NCI-H446 (cell line): Measurements from ENCODE around the gene RAD51D.
"Not testable (repeated sequence)": the region's sequence is repeated elsewhere in the genome, so short reads cannot be mapped to it uniquely, and the experiment has no call there.

Experiments
- DNase-seq, 2 experiments: peaks; one replicate each; lab custom pipeline; 2025; lab: John Stamatoyannopoulos, UW

The RAD51D gene

GRCh38 chr17:35065880-35066279 lies 53.8 kb downstream of the RAD51D start:
- DNase-seq, result no peak

GRCh38 chr17:35064516-35065215 lies 55.0 kb downstream of the RAD51D start:
- DNase-seq, result no peak

- DNase-seq, result peak; percentile 69 to 81
Measured at GRCh38 chr17:35063514-35064223, 56.0 kb downstream of the RAD51D start, which contains the start of gene RFFL. TSS of gene RFFL (minus strand) at chr17:35063707. CDS start at chr17:35026553, 37,154 bp downstream.

GRCh38 chr17:35062308-35062707 lies 57.4 kb downstream of the RAD51D start:
- DNase-seq, result no peak

GRCh38 chr17:35057332-35057915 lies 62.2 kb downstream of the RAD51D start:
- no peak for DNase-seq

GRCh38 chr17:35056013-35056412 lies 63.6 kb downstream of the RAD51D start:
- DNase-seq, result no peak

GRCh38 chr17:35053204-35053603 lies 66.5 kb downstream of the RAD51D start:
- no peak for DNase-seq

GRCh38 chr17:35052780-35053179 lies 66.9 kb downstream of the RAD51D start:
- peak in 1 of 2 experiments; percentile 14 for DNase-seq

GRCh38 chr17:35052241-35052610 lies 67.4 kb downstream of the RAD51D start:
- no peak for DNase-seq

- DNase-seq, result no peak
Measured at GRCh38 chr17:35051579-35052240, 68.0 kb downstream of the RAD51D start.

- no peak for DNase-seq
Measured at GRCh38 chr17:35051183-35051578, 68.5 kb downstream of the RAD51D start.

GRCh38 chr17:35050170-35050569 lies 69.5 kb downstream of the RAD51D start:
- no peak for DNase-seq

- DNase-seq, result no peak
Measured at GRCh38 chr17:35048685-35049379, 70.8 kb downstream of the RAD51D start.

- peak; percentile 8 to 36 for DNase-seq
Measured at GRCh38 chr17:35046740-35047283, 72.8 kb downstream of the RAD51D start.

- DNase-seq, result no peak
Measured at GRCh38 chr17:35046245-35046644, 73.4 kb downstream of the RAD51D start.

- DNase-seq, result not testable (repeated sequence)
Measured at GRCh38 chr17:35045458-35045979, 74.1 kb downstream of the RAD51D start.

- DNase-seq, result no peak
Measured at GRCh38 chr17:35044181-35044580, 75.5 kb downstream of the RAD51D start.
